Neural cell (in vitro differentiated cells): Measurements from ENCODE around the gene MILR1. TPM values are rescaled to one million over a fixed set of nuclear protein-coding genes. Genes with fewer than 3 reads are reported as not detected.

ENCODE experiments used
- H2AFZ ChIP-seq: fragments of 200-600, 300-800 bp; sonication (generic), shearing (Covaris generic); 2 replicates; pipeline ENCODE4 v1.6.0; 2014; ENCODE audit warnings: low read depth, mild to moderate bottlenecking, antibody characterized with exemption, low read length, moderate library complexity
- H3F3A ChIP-seq: fragments of 200-600 bp; shearing (Covaris generic); 2 replicates; pipeline ENCODE4 v1.6.1; 2016; ENCODE audit warnings: mild to moderate bottlenecking, moderate library complexity, mixed read lengths, antibody characterized with exemption, low read length; ENCODE audit not compliant: insufficient read depth, poor library complexity, severe bottlenecking
- H3K27ac ChIP-seq: fragments of 200-600, 300-800 bp; sonication (generic), shearing (Covaris generic); 2 replicates; pipeline ENCODE4 v1.5.1; 2014; ENCODE audit warnings: mild to moderate bottlenecking, low read length, moderate library complexity
- H3K27me3 ChIP-seq: fragments of 300-800, 200-600 bp; sonication (generic), shearing (Covaris generic); 2 replicates; pipeline ENCODE4 v1.6.0; 2014; ENCODE audit warnings: mild to moderate bottlenecking, low read depth, low read length, moderate library complexity; ENCODE audit not compliant: insufficient read depth
- H3K36me3 ChIP-seq: fragments of 300-800, 200-600 bp; sonication (generic), shearing (Covaris generic); 2 replicates; pipeline ENCODE4 v1.5.1; 2014; ENCODE audit warnings: mild to moderate bottlenecking, antibody characterized with exemption, low read length, moderate library complexity; ENCODE audit not compliant: insufficient read depth
- H3K4me2 ChIP-seq: fragments of 300-800, 200-600 bp; sonication (generic), shearing (Covaris generic); 2 replicates; pipeline ENCODE4 v1.6.0; 2014; ENCODE audit warnings: mild to moderate bottlenecking, low read length
- H3K4me3 ChIP-seq: fragments of 300-800, 200-600 bp; sonication (generic), shearing (Covaris generic); 2 replicates; pipeline ENCODE4 v1.5.1; 2014; ENCODE audit warnings: mild to moderate bottlenecking, low read length, moderate library complexity
- H3K79me2 ChIP-seq: fragments of 200-600 bp; shearing (Covaris generic); replicated peaks from 2 replicates; pipeline ENCODE4 v1.6.0; 2014; ENCODE audit warnings: mild to moderate bottlenecking, low read length, moderate library complexity; ENCODE audit not compliant: insufficient read depth
- H3K9ac ChIP-seq: fragments of 300-800, 200-600 bp; sonication (generic), shearing (Covaris generic); 2 replicates; pipeline ENCODE4 v1.6.1; 2016; ENCODE audit warnings: mild to moderate bottlenecking, low read length, mixed read lengths
- H3K9me2 ChIP-seq: fragments of 200-600 bp; shearing (Covaris generic); 2 replicates; pipeline ENCODE4 v1.6.1; 2016; ENCODE audit warnings: mild to moderate bottlenecking, low read length, mixed read lengths; ENCODE audit not compliant: insufficient read depth
- H3K9me3 ChIP-seq: fragments of 200-600, 300-800 bp; sonication (generic), shearing (Covaris generic); 2 replicates; pipeline ENCODE4 v1.6.1; 2016; ENCODE audit warnings: mild to moderate bottlenecking, mixed run types, low read length, moderate library complexity, mixed read lengths
- H4K20me1 ChIP-seq: fragments of 200-600 bp; shearing (Covaris generic); 2 replicates; pipeline ENCODE4 v1.6.1; 2016; ENCODE audit warnings: mild to moderate bottlenecking, mixed run types; ENCODE audit not compliant: insufficient read depth
- EP300 ChIP-seq: fragments of 450-650 bp; conservative IDR thresholded peaks from 2 replicates; pipeline ENCODE4 v1.6.1; 2014; ENCODE audit warnings: antibody characterized with exemption, mild to moderate bottlenecking, moderate library complexity; ENCODE audit not compliant: poor library complexity, severe bottlenecking
- EZH2 ChIP-seq: fragments of 200-600, 300-800 bp; shearing (Covaris generic), sonication (generic); IDR thresholded peaks from 2 replicates; pipeline ENCODE4 v1.6.1; 2014; ENCODE audit warnings: antibody characterized with exemption, low read length, borderline replicate concordance, mild to moderate bottlenecking; ENCODE audit not compliant: insufficient read depth, poor library complexity, severe bottlenecking
- MXI1 ChIP-seq: fragments of 450-650 bp; conservative IDR thresholded peaks from 2 replicates; pipeline ENCODE4 v1.6.1; 2014; ENCODE audit warnings: antibody characterized with exemption, mild to moderate bottlenecking; ENCODE audit not compliant: poor library complexity, severe bottlenecking
- POLR2AphosphoS5 ChIP-seq: IDR thresholded peaks from 2 replicates; pipeline ENCODE4 v1.6.1; 2012
- RAD21 ChIP-seq: fragments of 450-650 bp; conservative IDR thresholded peaks from 2 replicates; pipeline ENCODE4 v1.6.1; 2014; ENCODE audit warnings: antibody characterized with exemption, mild to moderate bottlenecking, moderate library complexity
- SMC3 ChIP-seq: fragments of 450-650 bp; conservative IDR thresholded peaks from 2 replicates; pipeline ENCODE4 v1.6.1; 2014; ENCODE audit warnings: antibody characterized with exemption, mild to moderate bottlenecking, moderate library complexity; ENCODE audit not compliant: poor library complexity
- TAF1 ChIP-seq: IDR thresholded peaks from 2 replicates; pipeline ENCODE4 v1.6.1; 2012; ENCODE audit warnings: low read depth
- polyA plus RNA-seq: library from polyadenylated mRNA; depleted of rRNA; stranded (reverse); fragments of >200 nt; gene quantifications from 2 replicates; pipeline ENCODE4 v1.2.3, GENCODE V29; 2014
- TF ChIP-seq, protein P1 (sequence below): IDR thresholded peaks from 2 replicates; pipeline ENCODE4 v1.6.1; 2012; ENCODE audit warnings: borderline replicate concordance
- TF ChIP-seq, protein P2 (sequence below): fragments of 450-650 bp; IDR thresholded peaks from 2 replicates; pipeline ENCODE4 v1.5.1; 2014; ENCODE audit warnings: antibody characterized with exemption, mild to moderate bottlenecking, moderate library complexity; ENCODE audit not compliant: poor library complexity, severe bottlenecking

Gene MILR1
- polyA plus RNA-seq, 1 donor from 2014 or later, result not detected

DNA sequence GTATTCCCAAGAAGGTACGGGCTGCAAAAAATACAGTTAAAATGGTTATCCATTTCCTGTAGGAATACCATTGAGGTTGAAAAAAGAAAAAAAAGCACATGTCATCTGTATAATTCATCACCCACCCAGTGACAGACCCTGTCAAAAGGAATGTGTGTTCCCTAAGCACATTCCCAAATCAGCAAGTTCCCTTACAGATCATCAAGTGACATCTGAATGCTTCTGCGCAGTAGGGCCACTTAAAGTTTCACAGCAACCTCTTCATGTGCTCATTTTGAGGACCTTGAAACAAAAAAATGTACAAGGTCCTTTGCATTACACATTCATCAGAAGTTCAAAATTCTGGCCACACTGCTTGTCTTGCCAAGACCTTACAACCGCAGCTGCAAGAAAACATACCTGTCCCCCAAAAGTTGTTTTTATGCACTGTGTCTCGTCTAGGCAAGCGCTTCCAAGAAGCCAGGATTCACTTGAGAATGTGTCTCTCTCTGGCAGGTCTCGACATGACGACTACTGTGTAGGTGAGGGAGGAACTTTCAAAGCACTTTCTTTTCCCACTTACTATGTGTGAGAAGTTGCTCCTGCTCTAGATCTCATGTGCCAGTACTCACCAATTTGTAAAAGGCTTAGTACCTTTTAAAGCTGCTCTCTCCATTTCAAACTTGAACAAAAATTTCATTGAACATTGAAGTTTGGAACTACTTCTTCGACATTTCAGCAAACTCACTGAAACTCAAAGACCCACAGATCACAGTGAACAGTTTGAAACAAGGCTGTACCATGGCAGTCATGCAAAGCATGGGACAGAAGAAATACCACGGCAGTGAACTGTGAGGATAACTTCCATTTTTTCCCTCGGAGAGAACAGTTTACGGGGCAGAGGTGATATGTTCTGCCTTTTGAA lies 52.2 kb downstream of the MILR1 start:
- Histone ChIP-seq H3K4me3 (no peak overlapping the region), H2AFZ (no peak overlapping the region), H3F3A (peaks cover 19% of the 10 kb centered on the region), H3K79me2 (peaks cover 59% of the 10 kb centered on the region), H4K20me1 (peaks cover 28% of the 10 kb centered on the region), H3K9me2 (no peaks in the 10 kb centered on the region), H3K9me3 (no peaks in the 10 kb centered on the region), H3K9ac (no peak overlapping the region), H3K36me3 (peaks cover 32% of the 10 kb centered on the region), H3K27ac (no peak overlapping the region), H3K27me3 (no peaks in the 10 kb centered on the region), H3K4me2 (no peak overlapping the region)
- no peak for TF ChIP-seq TAF1
- TF ChIP-seq, protein P1, sequence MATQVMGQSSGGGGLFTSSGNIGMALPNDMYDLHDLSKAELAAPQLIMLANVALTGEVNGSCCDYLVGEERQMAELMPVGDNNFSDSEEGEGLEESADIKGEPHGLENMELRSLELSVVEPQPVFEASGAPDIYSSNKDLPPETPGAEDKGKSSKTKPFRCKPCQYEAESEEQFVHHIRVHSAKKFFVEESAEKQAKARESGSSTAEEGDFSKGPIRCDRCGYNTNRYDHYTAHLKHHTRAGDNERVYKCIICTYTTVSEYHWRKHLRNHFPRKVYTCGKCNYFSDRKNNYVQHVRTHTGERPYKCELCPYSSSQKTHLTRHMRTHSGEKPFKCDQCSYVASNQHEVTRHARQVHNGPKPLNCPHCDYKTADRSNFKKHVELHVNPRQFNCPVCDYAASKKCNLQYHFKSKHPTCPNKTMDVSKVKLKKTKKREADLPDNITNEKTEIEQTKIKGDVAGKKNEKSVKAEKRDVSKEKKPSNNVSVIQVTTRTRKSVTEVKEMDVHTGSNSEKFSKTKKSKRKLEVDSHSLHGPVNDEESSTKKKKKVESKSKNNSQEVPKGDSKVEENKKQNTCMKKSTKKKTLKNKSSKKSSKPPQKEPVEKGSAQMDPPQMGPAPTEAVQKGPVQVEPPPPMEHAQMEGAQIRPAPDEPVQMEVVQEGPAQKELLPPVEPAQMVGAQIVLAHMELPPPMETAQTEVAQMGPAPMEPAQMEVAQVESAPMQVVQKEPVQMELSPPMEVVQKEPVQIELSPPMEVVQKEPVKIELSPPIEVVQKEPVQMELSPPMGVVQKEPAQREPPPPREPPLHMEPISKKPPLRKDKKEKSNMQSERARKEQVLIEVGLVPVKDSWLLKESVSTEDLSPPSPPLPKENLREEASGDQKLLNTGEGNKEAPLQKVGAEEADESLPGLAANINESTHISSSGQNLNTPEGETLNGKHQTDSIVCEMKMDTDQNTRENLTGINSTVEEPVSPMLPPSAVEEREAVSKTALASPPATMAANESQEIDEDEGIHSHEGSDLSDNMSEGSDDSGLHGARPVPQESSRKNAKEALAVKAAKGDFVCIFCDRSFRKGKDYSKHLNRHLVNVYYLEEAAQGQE, result no peak
- no peak for TF ChIP-seq SMC3

DNA sequence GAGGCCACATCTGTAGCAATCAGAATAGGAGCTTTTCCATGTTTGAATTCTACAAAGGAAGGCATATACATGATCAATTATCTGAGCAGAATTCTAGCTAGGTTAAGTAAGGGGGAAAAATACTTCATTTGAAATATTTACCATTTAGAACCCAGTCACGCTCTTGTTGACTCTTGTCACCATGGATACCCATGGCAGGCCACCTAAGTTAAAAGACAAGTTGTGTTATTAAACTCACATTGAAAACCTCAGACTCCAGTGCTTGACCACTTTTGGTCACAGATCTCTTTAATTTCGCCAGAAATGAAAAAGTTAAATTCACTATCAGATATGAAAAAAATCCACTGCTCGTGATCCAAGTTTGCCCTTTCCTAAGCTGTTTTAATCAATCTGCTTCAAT lies 53.1 kb downstream of the MILR1 start:
- no peak overlapping the region for H3K27ac ChIP-seq

More for the DNA sequence above, 53.1 kb downstream of the MILR1 start:
- peaks cover 32% of the 10 kb centered on the region for H3K36me3 ChIP-seq
- no peak overlapping the region for H3K4me3 ChIP-seq
- H3K27me3 ChIP-seq, result no peaks in the 10 kb centered on the region
- TF ChIP-seq EP300 (no peak), TAF1 (no peak), RAD21 (no peak), EZH2 (no peak), SMC3 (no peak), POLR2AphosphoS5 (no peak), MXI1 (no peak)
- TF ChIP-seq, protein P1, result no peak
- TF ChIP-seq, protein P2, sequence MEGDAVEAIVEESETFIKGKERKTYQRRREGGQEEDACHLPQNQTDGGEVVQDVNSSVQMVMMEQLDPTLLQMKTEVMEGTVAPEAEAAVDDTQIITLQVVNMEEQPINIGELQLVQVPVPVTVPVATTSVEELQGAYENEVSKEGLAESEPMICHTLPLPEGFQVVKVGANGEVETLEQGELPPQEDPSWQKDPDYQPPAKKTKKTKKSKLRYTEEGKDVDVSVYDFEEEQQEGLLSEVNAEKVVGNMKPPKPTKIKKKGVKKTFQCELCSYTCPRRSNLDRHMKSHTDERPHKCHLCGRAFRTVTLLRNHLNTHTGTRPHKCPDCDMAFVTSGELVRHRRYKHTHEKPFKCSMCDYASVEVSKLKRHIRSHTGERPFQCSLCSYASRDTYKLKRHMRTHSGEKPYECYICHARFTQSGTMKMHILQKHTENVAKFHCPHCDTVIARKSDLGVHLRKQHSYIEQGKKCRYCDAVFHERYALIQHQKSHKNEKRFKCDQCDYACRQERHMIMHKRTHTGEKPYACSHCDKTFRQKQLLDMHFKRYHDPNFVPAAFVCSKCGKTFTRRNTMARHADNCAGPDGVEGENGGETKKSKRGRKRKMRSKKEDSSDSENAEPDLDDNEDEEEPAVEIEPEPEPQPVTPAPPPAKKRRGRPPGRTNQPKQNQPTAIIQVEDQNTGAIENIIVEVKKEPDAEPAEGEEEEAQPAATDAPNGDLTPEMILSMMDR, result no peak
- H3K9me3 ChIP-seq, result no peaks in the 10 kb centered on the region
- no peak overlapping the region for H3K9ac ChIP-seq
- H3K79me2 ChIP-seq, result peaks cover 60% of the 10 kb centered on the region
- H2AFZ ChIP-seq, result no peak overlapping the region
- H3F3A ChIP-seq, result peaks cover 21% of the 10 kb centered on the region
- H3K9me2 ChIP-seq, result no peaks in the 10 kb centered on the region
- no peak overlapping the region for H3K4me2 ChIP-seq
- H4K20me1 ChIP-seq, result peaks cover 28% of the 10 kb centered on the region
